Stimulated activated CD4-positive, alpha-beta T cell treated with anti-CD3 and anti-CD28 coated beads, Interleukin-4, amount 100 ng/mL, for 48 hours (primary cell): ENCODE results near the gene UNC93A.
A peak's percentile ranks its signal among the peaks of the same experiment; 100 is the strongest.
"Not testable (repeated sequence)": the region's sequence is repeated elsewhere in the genome, so short reads cannot be mapped to it uniquely, and the experiment has no call there.

Experiments used
- DNase-seq, 2 donors: peaks; one replicate each; pipeline ENCODE4 v3.0.0-alpha.2; 2020; ENCODE audit warnings: low read depth in 2 of 2

UNC93A gene

DNA sequence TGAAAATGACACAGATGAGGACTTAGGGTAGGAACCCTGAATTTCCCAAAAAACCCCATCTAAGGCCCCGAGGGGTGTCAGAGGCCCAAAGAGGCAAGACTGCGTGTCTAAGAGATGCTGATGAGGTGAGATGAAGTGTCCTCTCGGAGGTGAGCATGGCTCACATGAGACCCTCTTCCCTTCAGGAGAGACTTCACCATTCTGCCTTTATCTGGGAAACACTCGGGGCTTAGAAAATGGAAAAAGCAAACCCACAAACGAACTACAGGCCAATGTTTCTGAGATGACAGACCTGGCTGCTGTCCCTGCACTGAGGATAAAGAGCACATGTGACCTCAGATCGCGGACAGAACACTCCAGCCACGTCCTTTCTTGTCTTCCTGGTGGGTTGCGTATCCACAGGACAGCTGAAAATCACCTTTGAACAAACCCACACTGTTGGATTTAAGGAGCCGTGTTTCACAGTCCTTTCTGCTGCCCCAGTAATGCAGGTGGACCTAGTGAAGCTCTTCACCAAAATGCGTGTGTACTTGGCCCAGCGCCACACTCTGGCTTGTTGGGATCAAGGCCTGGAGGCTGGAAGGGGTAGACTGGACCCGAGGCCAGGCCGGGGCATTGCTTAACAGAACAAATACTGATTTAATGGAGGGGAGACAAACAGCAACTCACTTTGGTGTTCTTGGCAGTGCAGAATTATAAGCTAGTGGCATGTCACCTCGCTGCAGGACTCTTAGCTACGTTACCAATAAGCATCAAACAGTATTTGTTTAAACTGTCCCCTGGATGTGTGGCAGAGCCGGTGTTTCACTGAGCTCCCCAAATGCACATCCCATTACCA lies 18.5 kb downstream of the UNC93A start:
- DNase-seq = not testable (repeated sequence)

- no peak for DNase-seq
Observed at GRCh38 chr6:167311286-167311685, 20.2 kb downstream of the UNC93A start.

DNA sequence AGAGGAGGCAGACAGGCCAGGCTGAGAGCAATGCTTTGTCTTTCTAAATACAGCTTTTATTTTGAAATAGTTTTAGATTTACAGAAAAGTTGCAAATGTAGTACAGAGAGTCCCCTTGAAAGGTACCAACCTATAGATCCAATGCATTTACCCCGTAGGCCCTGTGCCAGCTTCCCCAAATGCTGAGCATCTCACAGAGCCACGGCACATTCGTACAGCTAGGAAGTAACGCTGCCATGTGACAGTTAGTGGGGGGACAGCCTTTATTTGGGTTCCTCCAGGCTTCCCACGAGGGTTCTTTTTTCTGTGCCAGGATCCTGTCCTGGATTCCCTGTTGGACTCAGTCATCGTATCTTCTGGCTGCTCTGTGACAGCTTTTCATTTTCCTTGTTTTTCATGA lies 20.6 kb downstream of the UNC93A start:
- DNase-seq = not testable (repeated sequence)

DNA sequence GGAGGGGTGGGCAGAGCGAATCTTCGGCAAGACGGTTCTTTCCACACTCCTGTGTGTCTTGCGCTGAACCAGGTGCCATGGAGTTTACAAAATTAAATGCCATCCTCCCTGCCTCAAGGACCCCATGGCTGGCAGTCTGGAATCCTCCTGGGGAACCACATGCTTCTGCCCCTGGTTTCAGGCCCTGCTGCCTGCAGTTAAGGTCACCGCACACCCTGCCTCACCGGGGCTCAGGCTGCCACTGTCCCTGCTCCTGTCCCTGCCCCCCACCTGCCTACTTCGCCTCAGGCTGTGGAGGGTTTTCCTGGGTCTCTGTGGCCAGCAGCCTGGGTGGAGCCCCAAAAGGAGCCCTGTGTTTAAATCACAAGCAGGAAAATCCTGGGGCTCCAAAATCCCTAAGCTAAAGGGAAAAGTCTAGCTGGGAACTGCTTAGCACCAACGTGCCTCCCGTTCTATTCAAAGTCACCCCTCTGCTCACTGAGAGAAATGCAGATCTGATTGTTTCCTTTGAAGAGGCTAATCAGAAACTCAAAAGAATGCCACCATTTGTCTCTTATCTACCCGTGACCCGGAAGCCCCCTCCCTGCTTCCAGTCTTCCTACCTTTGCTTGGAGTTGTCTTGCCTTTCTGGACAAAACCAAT lies 23.2 kb downstream of the UNC93A start:
- DNase-seq = no peak

DNA sequence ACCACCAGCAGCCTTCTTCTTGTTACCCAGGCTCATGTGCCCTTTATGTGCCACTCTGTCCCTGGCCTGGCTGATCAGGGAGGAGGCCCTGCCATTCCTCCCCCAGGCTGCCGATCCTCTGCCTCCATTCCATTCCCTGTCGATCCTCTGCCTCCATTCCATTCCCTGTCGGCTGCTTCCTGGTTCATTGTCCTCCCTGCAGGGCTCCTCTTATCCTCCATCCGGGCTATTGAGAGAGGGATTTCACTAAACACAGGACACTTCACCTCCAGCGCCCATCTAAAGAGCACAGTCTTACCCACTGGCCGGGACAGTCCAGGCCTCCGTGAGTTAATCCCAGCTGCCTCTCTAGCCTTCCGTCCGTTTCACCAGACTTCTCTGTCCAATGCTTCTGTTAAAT lies 26.1 kb downstream of the UNC93A start:
- no peak for DNase-seq

GRCh38 chr6:167318354-167318753 lies 27.2 kb downstream of the UNC93A start:
- DNase-seq = not testable (repeated sequence)

DNA sequence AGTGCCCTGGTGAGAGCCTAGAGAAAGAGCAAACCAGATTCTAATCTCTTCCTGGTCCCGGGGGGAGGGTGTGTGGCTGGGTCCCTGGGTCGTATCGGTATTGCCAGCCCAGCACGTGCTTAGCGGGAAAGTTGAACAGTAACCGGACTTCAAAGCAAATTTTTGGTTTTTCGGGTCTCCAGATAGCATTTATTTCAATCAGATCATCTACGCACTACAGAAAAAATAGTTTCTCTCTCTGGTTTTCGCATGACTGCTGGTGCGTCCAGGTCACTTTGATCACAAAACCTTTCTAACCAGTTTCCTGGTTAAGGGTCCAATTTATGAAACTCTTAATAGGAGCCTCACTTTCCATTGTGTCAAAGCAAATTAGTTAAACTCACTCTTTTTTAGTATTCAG lies 27.7 kb downstream of the UNC93A start:
- DNase-seq = not testable (repeated sequence)

GRCh38 chr6:167319856-167320753 lies 29.0 kb downstream of the UNC93A start:
- DNase-seq = not testable (repeated sequence)

DNA sequence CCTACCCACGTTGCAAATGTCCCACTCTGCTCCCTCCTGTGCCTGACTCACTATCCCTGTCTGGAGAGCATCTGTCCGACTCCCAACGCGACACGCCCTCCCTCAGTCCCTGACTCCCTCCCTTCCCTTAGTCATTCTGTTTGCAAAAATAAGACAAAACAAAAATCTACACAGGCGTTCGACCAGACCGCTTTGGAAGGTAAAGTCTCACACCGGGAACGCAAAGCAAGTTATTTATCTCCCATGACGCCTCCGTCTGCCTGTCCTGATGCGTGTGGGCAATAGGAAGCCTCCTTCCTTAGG lies 29.6 kb downstream of the UNC93A start:
- not testable (repeated sequence) for DNase-seq

DNA sequence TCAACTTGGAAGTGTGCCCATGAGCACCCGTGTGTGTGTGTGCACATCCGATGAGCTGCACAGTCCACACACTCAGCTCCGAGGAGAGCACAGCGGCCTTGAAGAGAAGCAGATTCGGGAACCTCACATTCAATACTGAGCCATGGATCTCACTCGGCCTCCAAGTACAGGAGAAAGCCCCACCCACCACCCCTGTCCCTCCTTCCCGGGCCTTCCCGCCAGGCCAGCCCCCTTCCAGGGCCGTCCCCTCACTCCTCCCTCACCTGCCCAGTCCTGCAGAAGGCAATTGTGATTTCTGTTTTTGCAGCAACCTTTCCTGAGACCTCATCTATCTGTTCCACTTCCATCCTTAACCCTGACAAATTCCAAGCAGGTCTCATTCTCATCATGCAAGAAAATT lies 30.1 kb downstream of the UNC93A start:
- not testable (repeated sequence) for DNase-seq

- DNase-seq = no peak
Observed at GRCh38 chr6:167323111-167323510, 32.0 kb downstream of the UNC93A start.

GRCh38 chr6:167324111-167324510 lies 33.0 kb downstream of the UNC93A start:
- DNase-seq = no peak

GRCh38 chr6:167325766-167326165 lies 34.7 kb downstream of the UNC93A start:
- DNase-seq = no peak

- no peak for DNase-seq
Observed at GRCh38 chr6:167327391-167327790, 36.3 kb downstream of the UNC93A start.

DNA sequence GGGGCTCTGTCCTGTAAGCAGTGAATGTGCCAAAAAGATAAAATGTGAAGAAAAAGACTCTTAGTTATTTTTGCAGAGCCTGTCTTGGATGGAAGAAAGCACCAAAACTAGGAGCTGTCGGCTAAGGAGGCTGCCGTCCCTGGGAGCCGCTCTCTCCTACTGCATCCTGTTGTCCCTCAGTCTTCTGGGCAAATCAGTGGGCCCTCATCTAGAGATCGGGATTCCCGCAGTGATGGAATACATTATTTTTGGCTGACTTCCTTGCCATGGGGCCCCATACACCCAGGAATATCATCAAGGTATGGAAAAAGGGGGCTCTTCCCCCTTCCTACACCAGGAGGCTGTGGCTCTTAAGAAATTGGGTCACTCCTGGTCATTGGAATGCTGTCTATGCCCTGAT lies 37.0 kb downstream of the UNC93A start:
- no peak for DNase-seq

- peak in 1 of 2 donors; percentile 3 for DNase-seq
Observed at GRCh38 chr6:167329014-167329413, 37.9 kb downstream of the UNC93A start.

- DNase-seq = no peak
Observed at GRCh38 chr6:167330750-167331149, 39.6 kb downstream of the UNC93A start.

DNA sequence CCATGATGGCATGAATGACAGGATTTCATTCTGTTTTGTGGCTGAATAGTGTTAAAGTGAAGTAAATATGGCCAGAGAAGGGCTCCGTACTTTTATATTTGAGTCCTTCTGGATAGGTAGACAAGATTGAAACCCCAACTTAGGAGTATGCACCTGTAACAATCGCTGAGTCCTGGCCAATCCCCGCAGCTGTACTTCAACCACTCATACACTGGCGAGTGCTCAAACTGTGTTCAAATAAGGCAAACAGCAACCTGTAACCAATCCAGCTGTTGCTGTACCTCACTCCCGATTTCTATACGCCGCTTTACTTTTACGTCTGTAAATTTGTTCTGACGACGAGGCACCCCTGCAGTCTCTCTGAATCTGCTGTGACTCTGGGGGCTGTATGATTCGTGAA lies 40.5 kb downstream of the UNC93A start:
- DNase-seq = no peak

DNA sequence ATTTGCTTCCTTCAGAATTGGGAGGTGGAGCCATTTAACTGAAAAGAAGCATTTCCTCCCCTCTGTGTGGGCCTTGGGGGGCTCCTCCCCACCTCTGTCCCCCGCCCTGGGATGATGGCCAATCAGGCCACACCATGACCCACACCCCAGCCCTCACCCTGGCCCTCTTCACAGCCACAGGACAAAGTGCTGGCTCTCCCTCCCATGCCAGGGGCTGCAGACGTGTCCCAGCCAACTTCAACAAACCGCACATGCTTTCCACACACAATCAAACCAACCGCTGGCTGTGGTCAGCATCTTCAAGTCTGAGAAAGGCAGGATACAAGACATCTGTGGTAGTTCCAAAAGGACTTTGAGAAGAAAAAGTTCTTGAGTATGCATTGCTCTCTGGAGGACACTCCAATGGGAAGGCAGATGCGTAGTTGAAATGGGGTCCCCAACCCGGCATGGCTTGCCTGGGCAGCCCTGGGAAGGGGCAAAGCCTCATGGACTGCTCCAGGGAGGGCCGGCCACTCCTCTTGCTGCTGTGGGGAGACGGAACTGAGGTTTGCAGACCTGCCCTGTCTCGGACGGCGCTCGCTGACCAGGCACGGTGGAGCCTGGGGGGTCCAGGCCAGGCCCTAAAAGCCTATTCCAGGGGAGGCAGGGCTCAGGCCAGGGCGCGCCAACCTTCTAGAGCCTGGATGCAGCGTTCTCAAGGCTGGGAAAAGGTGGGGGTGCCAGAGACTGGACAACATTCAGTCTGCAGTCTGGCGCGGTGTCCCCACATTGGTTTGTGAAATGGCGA lies 45.9 kb downstream of the UNC93A start:
- DNase-seq = no peak

- DNase-seq = no peak
Observed at GRCh38 chr6:167337675-167338449, 46.7 kb downstream of the UNC93A start.
